ENCODE results near the gene EPB41L1.
"Not testable (repeated sequence)": the region's sequence is repeated elsewhere in the genome, so short reads cannot be mapped to it uniquely, and the experiment has no call there.

The EPB41L1 gene

GRCh38 chr20:36125097-36125496 lies 29.4 kb upstream of the EPB41L1 start:
- in situ Hi-C loops (cut with MboI; ENCODE audit: low sequenced_read_pairs), result no loop called here

DNA sequence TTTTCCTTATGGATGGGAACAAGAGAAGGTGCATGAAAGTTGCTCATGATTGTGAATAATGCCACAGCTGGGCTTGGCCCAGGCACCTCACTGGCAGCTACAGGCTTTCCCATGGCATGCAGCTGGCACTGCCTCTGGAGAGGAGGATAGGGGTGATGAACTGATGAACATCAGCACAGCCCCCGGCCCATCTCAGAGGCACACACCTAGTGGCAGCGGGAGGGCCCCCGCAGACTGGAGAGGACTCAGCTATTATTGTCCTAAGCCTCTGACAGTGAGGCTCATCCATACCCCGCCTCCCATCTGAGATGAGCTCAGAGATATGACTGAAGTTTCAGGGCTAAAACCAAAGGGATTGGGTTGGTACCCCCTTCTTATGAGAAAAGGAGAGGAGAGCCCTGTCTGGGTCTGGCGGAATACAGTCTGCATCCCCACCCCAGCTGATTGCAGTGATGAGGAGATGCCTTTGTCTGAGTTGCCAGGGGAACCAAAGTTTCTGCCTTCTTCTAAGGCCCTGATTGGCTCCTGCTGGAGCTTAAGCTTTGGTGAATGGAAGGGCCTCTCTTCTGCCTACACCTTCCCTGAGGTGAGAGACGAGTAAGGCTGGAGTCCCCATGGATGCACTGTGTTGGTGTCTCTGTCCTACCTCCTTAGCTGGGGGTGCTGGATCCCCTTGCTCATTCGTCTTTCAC lies 27.6 kb upstream of the EPB41L1 start:
- in situ Hi-C loops (cut with MboI; ENCODE audit: low sequenced_read_pairs), result no loop called here

DNA sequence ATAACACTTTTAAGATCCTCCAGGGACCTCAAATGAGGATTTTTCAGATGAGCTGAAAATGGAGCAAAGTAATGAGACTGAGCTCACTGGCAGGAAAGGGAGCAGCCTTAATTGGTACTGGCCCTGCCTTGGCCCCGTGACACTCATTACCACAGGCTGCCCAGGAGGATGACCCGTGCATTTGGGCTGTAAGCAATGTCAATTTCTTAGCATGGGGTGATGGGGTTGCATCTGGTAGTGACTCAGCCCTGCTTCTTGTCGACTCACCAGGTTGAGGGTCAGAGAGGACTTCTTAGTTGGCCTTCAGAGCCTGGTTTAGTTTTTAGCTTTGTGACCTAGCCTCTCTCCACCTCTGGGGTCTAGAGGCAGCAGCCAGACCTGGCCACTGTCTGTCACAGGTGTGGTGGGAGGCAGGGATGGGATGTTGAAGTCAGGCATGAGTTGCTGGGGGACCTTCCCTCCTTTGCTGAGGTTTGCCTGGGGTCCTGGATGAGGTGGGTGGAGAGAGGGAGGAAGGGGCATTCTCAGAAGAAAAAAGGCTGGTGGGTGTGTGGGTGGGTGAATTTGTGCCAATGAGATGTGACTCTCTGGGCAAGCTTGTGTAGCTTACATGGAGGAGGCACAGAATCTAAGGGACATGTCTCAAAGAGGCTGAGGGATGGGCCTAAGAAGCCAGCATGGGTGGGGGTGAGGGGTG lies 25.9 kb upstream of the EPB41L1 start:
- in situ Hi-C loops (cut with MboI; ENCODE audit: low sequenced_read_pairs), result no loop called here

DNA sequence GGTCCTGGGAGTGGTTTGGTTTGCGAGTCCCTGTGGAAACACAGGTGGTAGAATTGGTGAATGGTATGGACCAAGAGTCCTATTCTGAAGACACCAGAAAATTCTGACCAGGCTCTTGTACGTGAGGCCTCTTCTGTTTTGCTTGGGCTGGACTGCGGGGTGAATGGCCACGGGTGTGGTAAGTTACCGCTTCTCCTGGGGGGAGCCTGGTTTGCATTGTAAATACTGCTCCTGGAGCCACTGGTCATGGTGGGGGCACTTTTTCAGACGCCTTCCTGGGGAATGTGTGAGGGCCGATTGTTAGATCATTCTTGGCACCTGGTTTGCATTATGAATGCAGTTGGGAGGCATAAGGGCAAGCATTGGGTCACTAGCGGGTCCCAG lies 25.4 kb upstream of the EPB41L1 start:
- in situ Hi-C loops (cut with MboI; ENCODE audit: low sequenced_read_pairs), result no loop called here

DNA sequence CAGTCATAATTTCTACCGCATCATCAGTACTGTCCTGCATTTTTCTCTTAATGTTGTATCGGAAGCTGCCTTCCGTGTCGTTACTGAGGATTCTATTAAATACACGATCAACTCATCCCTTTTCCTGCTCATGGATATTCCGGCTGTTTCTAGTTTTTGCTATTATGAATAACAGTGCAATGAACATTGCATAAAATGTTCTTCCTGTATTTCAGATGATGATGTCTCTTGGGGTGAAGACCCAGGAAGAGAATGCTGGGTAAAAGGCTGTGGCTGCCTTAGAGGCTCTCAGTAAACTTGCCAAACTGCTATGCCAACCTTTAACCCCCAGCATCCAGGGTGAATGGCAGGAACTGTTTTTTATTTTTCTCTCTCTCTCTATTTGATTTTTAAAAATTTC lies 24.1 kb upstream of the EPB41L1 start:
- in situ Hi-C loops (cut with MboI; ENCODE audit: low sequenced_read_pairs), result no loop called here

DNA sequence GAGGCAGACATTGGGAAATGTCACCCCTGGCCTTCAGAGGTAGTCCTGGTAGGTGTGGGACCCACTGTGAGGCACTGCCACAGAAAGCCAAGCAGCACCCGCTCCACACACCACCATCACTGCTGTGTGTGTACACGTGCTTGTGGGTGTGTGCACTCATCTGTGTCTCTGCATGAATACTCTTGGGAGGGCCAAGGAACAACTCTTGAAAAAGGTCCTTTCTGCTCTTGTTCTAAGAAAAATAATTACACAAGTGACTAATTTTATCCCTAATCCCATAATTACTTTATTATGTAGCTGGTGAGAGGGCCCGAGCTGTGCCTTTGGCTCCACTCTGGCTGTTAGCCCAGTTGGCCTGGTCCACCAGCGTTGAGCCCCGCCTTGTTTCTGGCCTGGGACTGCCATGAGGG lies 21.7 kb upstream of the EPB41L1 start:
- in situ Hi-C loops (cut with MboI; ENCODE audit: low sequenced_read_pairs), result no loop called here

GRCh38 chr20:36133821-36134220 lies 20.7 kb upstream of the EPB41L1 start:
- in situ Hi-C loops (cut with MboI; ENCODE audit: low sequenced_read_pairs), result no loop called here

GRCh38 chr20:36135159-36135558 lies 19.4 kb upstream of the EPB41L1 start:
- in situ Hi-C loops (cut with MboI; ENCODE audit: low sequenced_read_pairs), result no loop called here

DNA sequence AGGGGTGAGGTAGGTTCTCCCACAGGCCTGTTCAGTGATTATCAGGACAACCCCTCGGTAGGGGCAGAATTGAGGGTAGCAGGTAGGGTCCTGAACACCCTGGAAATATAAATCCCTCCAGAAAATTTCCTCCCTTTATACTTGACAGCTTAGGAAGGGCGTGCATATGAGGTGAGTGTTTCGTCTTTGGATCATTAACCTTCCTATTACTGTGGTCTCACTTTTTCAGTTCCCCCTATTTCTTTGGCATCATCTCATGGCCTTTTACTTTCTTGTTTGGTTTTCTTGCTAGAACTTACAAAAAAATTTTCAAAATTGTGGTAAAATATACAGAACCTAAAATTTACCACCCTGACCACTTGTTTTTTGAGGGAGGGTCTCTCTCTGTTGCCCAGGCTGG lies 18.7 kb upstream of the EPB41L1 start:
- in situ Hi-C loops (cut with MboI; ENCODE audit: low sequenced_read_pairs), result no loop called here

DNA sequence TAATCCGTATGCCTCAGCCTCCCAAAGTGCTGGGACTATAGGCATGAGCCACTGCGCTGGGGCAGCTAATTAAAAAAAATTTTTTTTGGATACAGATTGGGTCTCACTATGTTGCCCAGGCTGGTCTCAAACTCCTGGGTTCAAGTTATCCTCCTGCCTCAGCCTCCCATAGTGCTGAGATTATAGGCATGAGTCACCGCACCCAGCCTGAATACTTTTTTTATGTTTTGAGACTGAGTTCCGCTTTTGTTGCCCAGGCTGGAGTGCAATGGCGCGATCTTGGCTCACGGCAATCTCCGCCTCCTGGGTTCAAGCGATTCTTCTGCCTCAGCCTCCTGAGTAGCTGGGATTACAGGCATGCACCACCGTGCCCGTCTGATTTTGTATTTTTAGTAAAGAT lies 17.2 kb upstream of the EPB41L1 start:
- in situ Hi-C loops (cut with MboI; ENCODE audit: low sequenced_read_pairs), result not testable (repeated sequence)

DNA sequence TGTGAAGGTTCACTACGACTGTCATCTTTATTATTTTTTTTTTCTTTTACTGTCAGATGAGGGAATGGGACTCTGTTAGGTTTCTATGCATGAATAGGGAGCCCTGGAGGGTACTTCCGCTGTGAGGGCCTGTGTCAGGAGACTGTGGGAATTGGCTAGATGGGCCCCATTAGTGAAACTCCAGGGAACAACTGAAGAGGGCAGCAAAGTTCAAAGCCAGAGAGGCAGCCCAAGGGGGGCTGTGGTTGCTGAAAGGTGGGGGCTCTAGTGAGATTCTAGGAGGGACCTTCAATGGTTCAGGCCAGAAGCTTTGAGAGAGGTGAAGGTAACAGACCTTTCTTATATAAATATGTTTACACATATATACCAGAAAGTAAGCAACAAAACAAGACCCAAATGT lies 13.2 kb upstream of the EPB41L1 start:
- in situ Hi-C loops (cut with MboI; ENCODE audit: low sequenced_read_pairs), result loop anchor here (5.0 kb wide), 1 partner anchor 144 kb away; no protein-coding TSS in a partner anchor

DNA sequence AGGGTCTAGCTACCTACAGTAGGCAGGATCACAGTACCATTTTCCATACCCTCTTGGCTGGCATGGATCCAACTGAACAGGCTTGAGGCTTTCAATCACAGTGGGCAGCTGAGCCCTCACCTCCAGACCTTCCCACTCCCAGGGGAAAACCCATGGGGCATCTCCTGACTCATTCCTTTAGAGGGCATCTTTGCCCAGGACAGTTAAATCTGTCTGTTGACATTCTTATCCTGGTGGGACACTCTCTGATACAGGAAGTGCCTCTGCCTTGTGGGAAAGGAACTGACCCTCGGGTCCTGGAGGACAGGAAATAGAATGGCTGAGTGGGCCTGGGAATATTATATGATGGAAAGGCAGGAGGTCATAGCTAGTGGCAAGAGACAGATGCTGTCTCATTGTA lies 10.2 kb upstream of the EPB41L1 start:
- in situ Hi-C loops (cut with MboI; ENCODE audit: low sequenced_read_pairs), result loop anchor here (5.0 kb wide), 1 partner anchor 147 kb away; no protein-coding TSS in a partner anchor

- in situ Hi-C loops (cut with MboI; ENCODE audit: low sequenced_read_pairs), result no loop called here
These were observed 8.4 kb upstream of the EPB41L1 start for GRCh38 chr20:36145877-36146707.

- in situ Hi-C loops (cut with MboI; ENCODE audit: low sequenced_read_pairs), result no loop called here
These were observed 6.8 kb upstream of the EPB41L1 start for GRCh38 chr20:36147690-36148089.

GRCh38 chr20:36148439-36148838 lies 6.1 kb upstream of the EPB41L1 start:
- in situ Hi-C loops (cut with MboI; ENCODE audit: low sequenced_read_pairs), result no loop called here

DNA sequence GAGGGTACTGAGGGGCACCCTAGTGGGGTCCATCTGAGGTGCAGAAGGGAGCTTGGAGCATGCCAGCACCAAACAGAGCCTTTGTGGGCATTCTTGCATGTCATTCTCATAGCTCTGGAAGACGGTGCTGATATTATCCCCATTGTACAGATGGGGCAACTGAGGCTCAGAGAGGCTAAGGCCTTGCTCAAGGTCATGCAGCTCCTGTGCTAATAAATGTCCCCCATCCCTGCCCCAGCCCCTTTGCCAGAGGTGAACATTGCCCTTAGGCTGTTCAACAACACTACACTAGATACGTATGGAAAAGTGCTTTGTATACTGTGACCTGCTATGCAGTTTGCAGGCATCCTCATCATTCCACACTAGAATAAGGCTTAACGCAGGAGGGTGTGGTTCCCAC lies 5.5 kb upstream of the EPB41L1 start:
- in situ Hi-C loops (cut with MboI; ENCODE audit: low sequenced_read_pairs), result no loop called here

DNA sequence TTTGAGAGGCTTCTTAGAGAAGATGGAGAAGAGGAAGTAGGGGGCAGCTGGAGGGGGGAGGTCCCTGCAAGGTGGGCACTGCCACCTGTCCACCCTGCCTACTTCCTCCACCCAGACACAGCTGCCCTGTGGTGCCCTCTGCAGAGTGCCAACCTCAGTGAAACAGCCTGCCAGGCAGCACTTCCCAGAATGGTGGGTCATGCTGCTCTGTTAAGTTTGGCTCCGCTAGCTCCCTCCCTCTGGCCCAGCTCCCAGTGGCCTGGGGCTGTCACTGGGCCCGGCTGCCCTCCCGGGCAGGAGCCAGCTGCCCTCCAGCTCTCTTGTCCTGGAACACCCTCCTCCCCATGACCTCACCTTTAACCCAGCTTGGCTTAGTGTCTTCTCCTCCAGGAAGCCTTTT lies 5.1 kb upstream of the EPB41L1 start:
- in situ Hi-C loops (cut with MboI; ENCODE audit: low sequenced_read_pairs), result no loop called here

DNA sequence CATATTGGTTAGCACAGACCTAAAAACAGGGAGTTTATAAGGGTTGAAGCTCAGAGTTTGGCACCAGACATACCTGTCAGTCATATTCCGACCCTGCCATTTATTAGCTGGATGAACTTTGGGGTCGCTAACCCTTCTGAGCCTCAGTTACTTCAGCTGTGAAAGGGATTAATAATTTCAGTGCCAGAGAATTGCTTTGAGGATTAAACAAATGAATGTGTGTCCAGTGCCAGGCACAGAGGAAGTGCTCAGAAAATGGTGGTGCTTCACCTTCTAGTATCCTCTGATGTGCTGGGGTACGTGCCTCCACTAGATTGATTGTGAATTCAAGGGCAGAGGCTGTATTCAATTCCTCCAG lies 4.1 kb upstream of the EPB41L1 start:
- in situ Hi-C loops (cut with MboI; ENCODE audit: low sequenced_read_pairs), result no loop called here

DNA sequence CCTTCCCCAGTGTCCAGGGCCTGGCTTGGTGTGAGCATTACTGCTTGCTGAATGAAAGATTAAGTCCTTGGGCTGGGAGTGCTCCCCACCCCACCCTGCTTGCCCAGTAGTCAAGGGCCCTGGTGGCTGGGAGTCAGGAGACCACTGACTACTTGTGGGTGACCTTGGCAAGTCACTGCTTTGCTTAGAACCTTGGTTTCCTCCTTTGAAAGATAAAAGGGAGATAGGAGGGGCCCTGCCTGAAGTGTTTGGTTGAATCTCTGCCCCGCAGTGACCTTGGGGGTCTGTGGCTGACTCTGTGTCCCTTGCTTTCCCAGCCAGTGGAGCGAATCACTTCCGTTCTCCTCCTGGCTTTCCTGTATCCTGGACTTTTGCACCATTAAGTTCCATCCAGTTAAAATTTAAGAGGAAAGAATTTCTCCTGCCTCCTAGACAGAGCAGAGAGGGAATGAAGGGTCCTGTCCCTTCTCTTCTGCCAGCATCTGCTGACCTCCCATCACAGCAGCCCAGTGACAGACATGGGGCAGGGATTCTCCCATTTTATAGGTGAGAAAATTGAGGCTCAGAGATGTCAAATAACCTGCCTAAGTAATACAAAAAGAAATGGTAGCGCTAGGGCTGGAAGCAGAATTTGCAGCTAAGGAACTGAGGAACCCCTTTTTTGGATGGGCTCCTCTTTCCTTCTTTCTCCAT lies 3.5 kb upstream of the EPB41L1 start:
- in situ Hi-C loops (cut with MboI; ENCODE audit: low sequenced_read_pairs), result no loop called here

DNA sequence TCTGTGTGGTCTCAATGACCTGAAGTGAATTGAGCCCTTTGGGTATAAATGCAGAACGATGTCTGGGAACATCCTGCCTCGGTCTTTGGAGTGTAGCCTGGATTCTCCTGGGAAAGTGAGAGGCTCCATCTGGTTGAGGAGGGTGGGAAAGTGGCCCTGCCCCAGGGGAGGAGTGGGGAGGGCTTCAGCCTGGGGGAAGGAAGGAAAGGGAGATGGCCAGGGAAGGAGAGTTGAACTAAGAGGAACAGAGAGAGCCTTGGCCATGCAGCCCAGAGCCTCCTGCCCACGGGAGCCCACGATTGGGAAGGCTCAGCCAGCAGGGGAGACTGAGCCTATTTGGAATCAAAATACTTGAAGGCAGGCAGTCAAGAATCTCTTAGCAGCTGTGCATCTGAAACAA lies 2.3 kb upstream of the EPB41L1 start:
- in situ Hi-C loops (cut with MboI; ENCODE audit: low sequenced_read_pairs), result no loop called here

DNA sequence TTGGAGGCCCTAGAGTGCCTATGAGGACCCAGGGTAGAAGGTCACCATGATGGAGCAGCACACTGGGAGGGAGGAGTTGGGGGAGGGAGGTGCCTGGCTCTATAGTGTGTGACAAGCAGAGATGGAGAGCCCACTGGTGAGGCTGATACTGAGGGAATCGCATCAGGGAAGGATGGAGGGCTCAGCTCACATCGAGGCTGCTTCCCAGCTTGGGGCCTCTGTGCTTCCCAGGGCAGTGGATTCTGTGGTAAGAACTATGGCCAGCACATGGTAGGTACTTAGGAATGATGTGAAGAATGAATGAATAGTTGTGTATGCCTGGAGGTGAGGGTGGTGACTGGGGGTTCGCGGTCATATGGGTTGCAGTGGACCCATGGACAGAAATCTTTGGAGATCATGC lies 1.3 kb upstream of the EPB41L1 start:
- in situ Hi-C loops (cut with MboI; ENCODE audit: low sequenced_read_pairs), result no loop called here
